HG03571 (cell line): Measurements from ENCODE around the gene ELMO3.

ENCODE experiments used
- ATAC-seq: cut with Tn5 transposase; IDR thresholded peaks from one replicate; pipeline ENCODE4 v1.9.1; 2021; ENCODE audit not compliant: unreplicated experiment

ELMO3 gene, protein sequence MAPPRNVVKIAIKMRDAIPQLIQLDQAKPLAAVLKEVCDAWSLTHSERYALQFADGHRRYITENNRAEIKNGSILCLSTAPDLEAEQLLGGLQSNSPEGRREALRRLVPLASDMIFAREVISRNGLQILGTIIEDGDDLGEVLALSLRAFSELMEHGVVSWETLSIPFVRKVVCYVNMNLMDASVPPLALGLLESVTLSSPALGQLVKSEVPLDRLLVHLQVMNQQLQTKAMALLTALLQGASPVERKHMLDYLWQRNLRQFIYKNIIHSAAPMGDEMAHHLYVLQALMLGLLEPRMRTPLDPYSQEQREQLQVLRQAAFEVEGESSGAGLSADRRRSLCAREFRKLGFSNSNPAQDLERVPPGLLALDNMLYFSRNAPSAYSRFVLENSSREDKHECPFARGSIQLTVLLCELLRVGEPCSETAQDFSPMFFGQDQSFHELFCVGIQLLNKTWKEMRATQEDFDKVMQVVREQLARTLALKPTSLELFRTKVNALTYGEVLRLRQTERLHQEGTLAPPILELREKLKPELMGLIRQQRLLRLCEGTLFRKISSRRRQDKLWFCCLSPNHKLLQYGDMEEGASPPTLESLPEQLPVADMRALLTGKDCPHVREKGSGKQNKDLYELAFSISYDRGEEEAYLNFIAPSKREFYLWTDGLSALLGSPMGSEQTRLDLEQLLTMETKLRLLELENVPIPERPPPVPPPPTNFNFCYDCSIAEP

DNA sequence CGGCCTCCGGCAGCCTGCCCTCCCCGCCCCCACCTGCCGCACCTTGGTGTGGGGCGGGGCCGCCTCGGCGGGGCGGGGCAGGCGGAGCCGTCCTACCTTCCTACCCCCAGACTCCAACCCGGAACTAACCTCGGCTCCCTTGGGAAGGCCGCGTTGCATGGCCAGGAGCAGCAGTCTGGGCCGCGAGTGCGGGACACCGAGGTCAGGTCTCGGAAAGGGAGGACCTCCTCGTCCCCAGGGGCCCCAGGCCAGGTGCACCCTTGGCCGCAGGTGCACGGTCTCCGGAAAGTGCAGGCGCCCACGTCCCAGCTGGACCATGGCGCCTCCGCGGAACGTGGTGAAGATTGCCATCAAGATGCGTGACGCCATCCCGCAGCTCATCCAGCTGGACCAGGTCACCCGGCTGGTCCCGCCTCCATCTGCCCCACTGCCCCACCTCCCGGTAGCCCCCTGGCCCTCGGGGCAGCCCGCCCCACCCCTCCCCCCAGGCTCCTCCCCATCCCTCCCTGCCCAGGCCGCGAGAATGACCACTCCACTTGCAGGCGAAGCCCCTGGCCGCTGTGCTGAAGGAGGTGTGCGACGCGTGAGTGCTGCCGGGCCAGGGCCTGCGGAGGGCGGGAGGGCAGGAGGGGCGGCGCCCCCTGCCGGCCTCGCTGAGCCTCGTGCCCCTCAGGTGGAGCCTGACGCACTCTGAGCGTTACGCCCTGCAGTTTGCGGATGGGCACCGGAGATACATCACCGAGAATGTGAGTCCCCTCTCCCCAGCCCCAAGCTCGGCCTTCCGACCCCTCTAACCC lies at the start of gene ELMO3:
Gene ELMO3 (plus strand): TSS at position 121 of the 797 bp plus-strand sequence. CDS start 196 bp downstream, at position 317.
- no peak for ATAC-seq

DNA sequence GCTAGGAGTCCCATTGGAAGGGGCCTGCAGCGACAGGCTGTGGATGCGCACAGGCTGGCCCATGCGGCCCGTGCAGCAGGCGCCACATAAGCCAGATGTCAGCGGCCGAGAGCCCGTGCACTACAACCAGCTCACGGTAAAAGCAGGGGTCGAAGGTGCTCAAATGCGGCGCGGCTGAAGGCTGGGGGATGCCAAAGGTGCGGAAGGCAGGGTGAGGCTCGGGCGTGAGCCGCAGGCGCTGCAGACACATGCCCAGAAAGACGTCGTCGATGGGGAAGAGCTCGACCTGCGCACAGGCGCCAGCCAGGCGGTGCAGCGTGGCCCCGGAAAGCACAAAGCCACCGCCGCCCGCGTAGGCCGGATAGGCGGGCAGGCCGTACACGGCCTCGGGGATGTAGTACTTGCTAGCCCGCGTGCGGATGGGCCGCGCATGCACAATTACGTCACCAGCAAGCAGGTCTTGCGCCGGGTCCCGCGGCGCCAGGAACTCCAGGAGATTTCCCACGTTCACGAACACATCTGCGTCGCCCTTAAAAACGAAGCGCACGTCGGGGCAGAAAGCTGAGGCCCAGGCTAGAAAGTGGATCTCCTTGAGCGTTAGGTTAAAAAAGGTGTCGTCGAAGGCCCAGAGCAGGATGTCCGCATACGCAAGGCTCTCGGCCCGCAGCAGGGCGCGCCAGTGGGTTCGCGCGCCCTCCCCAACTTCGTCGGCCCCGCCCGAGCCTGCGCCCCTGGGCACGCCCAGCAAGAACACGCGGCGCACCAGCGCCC lies 49.5 kb upstream of the ELMO3 start:
- no peak for ATAC-seq

DNA sequence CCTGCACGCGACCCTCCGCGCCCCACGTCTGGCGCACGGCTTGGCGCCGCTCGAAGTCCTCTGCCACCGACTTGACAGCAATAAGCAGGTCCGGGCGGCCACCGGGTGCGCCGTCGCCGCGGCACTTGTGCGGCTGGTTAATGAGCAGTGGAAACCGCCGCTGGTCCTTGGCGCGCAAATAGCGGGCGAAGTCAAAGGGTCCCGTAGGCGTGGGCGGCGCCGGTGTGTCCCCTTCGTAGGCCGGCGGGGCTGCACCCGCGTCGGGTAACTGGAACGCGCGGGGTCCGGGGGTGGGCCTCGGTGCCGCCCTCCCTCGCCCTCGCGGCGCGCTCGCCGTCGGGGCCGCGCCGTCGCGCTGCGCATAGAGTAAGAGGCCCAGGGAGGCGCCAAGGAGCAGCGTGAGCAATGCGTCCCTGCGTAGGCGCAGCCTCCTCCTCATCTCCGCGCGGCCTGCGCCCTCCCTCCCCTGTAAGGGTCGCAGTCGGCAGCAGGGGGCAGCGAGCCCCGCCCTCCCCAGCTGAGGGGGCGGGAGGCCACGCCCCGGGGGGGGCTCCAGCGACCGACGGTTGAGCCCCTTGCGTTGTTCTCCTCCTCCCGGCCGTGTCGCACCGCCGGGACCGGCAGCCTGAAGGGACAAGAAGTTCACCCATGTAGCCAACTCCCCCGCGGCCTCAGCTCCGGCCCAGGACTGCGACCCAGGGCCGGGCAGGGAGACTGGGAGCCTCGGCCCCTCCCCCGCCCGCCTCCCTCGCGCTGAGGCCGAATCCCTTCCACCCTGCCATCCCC lies 48.7 kb upstream of the ELMO3 start:
- no peak for ATAC-seq

DNA sequence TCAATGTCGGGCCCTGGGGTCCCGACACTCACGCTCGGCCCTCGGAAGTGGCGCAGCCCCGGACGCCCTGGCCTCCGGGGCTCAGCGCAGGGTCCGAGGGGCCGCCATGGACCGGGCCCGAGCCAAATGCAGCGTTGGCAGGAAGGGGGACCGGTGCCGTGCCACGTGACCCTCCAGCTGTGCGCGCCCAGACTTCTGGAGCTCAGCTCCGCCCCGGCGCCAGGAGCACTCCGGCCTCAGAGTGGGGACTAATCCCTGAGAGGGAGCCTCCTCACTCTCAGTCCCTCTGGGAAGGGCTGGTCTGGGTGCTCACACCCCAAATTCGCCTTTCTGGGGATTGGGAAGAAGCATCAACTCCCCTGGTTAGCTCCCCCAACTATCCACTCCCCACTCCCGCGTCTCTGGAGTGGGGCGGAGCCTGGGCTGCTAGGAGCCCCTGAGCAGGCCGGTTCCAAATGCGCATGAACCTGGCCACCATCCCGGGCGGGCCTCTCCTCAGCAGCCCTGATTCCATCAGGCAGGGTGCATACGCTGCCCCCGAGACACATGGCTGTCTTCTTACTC lies 48.0 kb upstream of the ELMO3 start, which contains the start of gene B3GNT9:
Gene B3GNT9 (minus strand): TSS at position 166 of the 564 bp plus-strand sequence. CDS start 513 bp downstream, outside the sequence.
- ATAC-seq, result no peak

DNA sequence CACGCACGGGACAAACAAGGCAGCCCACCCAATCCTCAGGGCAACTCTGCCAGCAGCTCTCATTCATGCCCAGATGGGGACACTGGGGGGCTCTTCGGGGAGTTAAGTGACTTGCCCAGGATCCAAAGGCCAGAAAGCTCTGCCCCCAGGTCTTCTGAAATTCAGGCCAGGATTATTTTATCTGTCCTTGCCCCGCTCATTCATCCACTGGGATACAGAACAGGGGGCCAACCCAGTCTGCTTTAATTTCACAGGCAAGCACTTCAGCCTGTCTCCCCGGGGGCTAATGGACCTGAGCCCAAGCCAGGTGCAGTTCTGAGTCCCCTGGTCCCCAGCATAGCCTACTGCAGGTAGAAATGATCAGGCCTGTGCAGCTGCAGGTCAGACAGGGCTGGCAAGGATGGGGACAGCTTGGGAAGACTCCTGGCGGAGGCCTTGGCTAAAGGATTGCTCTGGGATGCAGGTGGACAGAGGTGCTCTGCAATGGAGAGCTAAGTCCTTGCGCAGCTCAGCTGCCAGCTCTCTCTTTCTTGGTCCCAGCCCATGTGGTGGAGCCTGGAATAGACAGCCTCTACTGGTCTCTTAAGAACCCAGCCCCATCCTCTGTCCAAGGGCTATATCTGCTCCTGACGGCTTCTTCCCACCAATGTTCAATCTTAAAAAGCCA lies 47.4 kb upstream of the ELMO3 start:
- ATAC-seq, result no peak

DNA sequence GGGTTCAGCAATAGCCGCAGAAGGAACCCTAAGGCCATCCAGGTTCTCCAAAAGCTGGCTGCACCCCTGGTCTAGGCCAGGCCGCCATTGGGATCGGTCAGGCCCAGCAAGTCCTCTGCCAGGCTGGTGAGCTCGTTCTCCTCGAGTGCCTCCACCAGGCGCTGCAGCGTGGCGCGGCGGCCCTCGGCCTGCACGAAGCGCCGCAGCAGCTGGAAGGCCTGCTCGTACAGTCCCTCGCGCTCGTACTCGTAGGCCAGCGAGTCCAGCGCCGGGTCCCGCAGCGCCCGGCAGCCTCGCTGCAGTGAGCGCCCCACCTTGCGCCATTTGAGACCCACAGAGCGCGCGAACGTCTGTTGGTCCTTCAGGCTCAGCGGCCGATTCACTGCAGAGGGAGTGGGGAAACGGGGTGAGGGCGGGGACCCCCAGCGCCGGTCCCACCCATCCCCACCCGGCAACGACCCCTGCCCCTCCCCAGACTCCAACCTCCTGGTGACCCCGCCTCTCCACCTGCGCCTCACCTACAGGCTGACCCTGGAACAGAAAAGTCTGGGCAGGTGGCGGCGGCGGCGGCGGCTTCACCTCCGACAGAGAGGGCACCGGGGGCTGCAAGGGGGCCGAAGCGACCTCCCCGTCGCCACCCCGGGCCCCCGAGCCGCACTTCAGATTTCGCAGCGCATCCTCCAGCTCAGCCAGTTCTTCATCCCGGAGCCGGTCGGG lies 44.2 kb upstream of the ELMO3 start:
- no peak for ATAC-seq

DNA sequence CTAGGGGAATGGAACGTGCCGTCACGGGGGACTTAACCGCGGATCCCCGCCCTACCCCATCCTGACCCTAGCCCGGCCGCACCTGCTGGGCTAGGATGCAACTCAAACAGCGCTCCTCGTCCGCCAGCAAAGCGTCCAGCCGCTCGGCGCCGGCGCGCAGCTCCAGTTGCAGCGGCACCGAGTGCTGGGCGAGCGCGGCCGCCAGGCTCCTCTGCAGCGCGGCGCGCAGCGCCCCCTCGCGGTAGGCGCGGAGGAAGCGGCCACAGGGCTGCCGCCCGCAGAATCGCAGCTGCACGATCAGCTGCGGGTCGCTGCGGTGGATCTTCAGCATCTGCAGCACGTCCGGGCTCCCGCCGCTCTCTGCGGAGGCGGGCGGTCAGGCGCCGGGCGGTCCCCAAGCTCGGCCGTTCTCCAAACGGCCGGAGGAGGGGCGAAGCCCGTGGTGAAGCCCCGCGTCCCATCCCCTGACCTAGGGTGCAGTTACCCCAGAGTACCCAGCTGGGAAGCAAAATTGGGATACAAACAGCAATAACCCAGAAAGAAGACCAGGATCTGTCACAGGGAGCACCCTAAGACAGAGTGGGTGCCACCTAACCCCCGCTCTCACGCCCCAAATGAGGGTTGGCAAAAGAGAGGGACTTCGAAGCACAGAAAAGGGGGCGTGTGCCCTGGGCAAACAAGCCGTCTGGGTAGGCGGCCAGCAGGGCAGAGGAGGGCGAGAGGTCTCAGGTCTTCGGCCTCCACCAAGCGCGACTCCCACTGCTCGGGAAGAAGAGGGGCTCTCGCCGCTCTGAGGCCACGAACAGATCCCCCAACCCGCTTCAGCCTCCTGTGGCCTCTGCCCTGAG lies 43.4 kb upstream of the ELMO3 start:
- ATAC-seq, result no peak

DNA sequence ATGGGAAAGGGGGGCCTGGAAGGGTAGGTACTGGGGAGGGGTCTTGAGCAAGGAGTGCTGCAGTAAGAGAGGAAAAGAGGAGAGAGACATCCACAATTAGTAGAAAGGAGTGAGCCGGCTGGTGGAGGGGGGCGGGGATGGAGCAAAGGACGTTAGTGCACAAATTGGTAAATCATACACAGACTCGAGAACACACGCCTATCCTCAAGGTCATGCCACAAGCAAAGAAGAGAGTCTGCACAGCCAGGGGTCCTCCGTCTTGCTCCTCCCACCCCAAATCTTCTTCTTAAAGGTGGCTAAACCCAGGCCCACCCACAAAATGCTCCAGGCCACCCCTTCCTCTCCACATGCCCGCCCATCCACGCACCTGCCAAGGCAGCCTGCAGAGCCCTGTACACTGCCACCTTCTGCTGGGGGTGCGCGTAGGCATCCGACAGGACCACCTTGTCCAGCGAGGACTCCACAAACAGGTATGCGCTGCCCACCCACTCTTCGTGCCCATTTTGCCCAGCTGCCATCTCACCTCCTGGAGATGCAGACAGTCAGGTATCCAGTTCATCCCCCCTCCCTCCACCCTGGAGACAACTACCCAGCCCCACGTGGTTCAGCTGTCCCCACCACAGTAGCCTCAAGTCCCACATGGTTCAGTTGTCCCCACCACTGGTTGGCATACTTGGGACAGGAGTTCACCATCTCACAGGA lies 42.6 kb upstream of the ELMO3 start:
- no peak for ATAC-seq

DNA sequence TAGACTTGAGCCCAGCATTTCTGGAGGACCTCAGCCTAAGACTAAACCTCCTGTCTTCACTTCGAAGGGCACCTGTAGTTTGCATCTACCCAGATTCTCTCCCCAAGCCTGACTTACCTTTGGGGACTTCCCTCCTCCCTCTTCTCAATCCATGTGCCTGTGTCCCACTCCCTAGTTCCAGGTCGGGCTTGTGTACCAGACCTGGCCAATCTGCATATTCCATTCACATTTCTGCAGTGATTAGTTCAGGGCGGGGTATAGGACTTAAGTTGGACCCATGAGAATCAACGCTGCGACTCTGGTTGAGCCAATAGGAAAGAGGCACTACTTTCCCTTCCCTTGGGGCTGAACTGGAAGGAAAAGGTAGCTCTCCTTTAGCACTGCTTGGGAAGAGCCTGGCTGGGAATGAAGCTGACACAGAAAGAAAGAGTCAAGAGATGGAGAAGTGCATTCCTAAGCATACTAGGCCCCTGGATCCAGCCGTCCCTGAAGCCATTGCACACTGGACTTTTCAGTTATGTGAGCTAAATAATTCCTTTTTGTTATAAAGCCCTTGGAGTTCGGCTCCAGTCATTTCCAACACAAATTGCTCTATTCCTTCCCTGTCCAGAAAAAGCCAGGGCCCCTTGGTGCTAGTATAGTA lies 41.7 kb upstream of the ELMO3 start:
- no peak for ATAC-seq

DNA sequence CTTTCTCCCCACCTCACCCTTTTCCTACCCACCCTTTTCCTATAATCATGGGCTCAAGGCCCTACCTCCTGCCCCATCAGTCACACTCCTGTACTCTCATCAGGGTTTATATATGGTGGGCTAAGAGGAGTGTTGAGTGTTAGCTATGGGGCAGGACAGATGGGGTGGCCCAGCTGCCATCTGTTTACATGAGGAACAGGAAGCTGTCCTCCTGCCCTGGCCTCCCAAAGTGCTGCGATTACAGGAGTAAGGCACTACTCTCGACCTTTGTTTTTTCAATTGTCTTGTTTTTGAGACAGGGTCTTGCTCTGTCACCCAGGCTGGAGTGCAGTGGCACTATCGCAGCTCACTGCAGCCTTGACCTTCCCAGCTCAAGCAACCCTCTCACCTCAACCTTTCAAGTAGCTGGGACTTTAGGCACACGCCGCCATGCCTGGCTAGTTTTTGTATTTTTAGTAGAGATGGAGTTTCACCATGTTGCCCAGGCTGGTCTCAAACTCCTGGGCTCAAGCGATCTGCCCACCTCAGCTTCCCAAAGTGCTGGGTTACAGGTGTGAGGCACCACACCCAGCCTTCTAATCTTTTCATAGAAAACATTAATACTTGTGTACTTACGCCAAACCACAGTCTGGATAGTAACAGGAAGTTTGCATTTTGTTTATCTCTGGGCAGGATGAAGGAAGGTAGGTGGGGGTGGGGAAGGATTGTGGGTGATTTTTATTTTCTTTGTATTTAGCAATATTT lies 40.9 kb upstream of the ELMO3 start:
- ATAC-seq, result no peak

DNA sequence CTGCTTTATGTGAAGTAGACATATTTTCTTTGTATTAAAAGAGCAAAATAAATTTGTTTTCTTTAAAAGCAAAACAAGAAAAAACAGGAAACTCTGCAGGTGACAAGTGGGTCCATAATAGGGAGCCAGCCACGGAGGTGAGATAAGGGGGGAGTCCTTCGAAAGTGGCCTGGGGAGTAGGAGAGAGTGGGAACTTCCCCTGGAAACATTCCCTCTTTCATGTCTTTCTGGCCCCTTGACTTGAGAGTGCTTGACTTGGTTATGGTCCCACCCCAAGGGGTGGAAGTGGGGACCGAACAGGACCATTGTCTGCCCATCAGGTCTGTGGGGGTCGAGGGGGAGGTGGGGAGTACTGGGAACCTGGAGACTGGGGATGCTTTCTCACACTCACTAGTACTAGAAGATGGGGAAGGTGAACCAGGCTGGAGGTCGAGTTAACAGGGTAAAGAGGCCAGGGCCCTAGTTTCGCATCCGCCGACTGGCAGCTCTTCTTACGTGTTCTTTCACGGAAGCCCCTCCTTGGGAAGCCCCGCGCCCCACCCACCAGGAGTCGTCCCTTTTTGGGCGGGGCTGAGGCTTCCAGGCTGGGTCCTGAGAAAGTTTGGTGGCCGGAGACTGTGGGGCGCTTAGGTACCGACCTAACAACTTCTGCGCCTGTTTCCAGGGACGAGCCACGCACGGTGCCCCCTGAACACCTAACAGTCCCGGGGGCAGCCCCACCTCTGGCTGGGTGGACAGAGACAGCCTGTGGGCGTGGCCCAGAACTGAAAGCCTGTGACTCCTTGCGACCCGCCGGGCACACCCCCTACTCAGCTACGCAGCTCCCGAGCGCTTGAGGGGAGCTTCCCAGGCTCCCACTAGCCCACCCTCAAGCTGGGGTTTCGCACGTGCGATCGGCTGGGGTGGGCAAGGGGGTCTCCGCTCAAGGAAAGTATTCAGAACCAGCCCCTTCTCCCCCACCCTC lies 40.0 kb upstream of the ELMO3 start:
- peak; percentile 30 for ATAC-seq

DNA sequence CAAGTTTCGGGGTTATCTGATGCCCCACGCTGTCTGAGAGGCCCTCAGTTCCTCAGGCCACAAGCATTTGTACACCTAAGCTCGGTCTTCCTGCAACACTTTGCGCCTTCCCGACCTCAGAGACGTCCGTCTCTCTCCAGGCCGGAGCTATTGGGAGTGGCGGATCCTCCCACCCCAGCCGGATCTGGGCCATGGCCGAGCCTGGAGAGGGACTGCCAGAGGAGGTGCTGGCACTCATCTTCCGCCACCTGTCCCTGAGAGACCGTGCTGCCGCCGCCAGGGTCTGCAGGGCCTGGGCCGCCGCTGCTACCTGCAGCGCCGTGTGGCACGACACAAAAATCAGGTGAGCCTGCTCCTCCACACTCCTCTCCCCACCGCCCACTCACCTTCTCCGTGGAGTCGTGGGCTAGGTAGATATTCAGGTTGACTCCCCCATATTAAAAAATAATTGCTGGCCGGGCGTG lies 37.3 kb upstream of the ELMO3 start:
- no peak for ATAC-seq

DNA sequence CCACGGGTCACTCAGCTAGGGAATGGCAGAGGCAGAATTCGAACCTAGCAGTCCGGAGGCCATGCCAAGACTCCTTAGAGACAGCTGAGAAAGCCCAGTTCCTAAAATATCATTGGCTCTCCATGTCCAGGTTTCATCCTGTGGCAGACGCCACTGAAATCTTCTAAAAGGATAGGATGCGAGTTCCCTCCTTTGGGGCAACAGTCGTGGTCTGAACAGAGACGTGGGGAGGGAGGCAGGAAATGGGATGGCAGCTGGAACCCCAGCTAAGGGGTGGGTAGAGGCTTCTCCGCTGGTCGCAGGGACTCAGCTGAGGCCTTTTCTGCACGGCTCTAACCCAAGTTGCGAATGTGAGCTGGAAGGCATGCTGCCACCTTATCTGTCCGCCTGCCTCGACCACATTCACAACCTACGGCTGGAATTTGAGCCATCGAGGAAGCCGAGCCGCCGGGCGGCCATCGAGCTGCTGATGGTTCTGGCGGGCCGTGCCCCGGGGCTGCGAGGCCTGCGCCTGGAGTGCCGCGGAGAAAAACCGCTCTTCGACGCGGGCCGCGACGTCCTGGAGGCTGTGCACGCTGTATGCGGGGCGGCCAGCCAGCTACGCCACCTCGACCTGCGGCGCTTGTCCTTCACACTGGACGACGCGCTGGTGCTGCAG lies 36.3 kb upstream of the ELMO3 start:
- no peak for ATAC-seq
